ENCODE measurements around the gene ATP11C.
"Not testable (repeated sequence)": the region's sequence is repeated elsewhere in the genome, so short reads cannot be mapped to it uniquely, and the experiment has no call there.

The ATP11C gene

GRCh38 chrX:139702658-139703057 is 230.2 kb downstream of the ATP11C start:
- TF ChIP-seq CTCF (IDR thresholded peaks at IDR 0.05) = no peak
- no peak for TF ChIP-seq ZFX (IDR thresholded peaks at IDR 0.05; ENCODE audit: borderline replicate concordance)
- no peak overlapping the region for H3K27ac ChIP-seq

GRCh38 chrX:139692908-139693307 is 239.9 kb downstream of the ATP11C start:
- TF ChIP-seq CTCF (IDR thresholded peaks at IDR 0.05) (no peak), ZFX (IDR thresholded peaks at IDR 0.05; ENCODE audit: borderline replicate concordance) (no peak)
- no peak overlapping the region for H3K27ac ChIP-seq

- H3K27ac ChIP-seq = no peak overlapping the region
- TF ChIP-seq ZFX (IDR thresholded peaks at IDR 0.05; ENCODE audit: borderline replicate concordance) (no peak), CTCF (IDR thresholded peaks at IDR 0.05) (no peak)
Observed at GRCh38 chrX:139692506-139692849, 240.4 kb downstream of the ATP11C start.

- H3K27ac ChIP-seq = no peak overlapping the region
- TF ChIP-seq ZFX (IDR thresholded peaks at IDR 0.05; ENCODE audit: borderline replicate concordance) = no peak
- no peak for TF ChIP-seq CTCF (IDR thresholded peaks at IDR 0.05)
Observed at GRCh38 chrX:139691843-139692505, 240.9 kb downstream of the ATP11C start.

- TF ChIP-seq CTCF (IDR thresholded peaks at IDR 0.05) (no peak), ZFX (IDR thresholded peaks at IDR 0.05; ENCODE audit: borderline replicate concordance) (no peak)
- no peak overlapping the region for H3K27ac ChIP-seq
Observed at GRCh38 chrX:139691493-139691842, 241.4 kb downstream of the ATP11C start.

- H3K27ac ChIP-seq = not testable (repeated sequence)
Observed at GRCh38 chrX:139685175-139685574, 247.7 kb downstream of the ATP11C start.

GRCh38 chrX:139680356-139680755 is 252.5 kb downstream of the ATP11C start:
- H3K27ac ChIP-seq = no peak overlapping the region

More at GRCh38 chrX:139680356-139680755, 252.5 kb downstream of the ATP11C start:
- TF ChIP-seq CTCF (IDR thresholded peaks at IDR 0.05) (no peak), ZFX (IDR thresholded peaks at IDR 0.05; ENCODE audit: borderline replicate concordance) (no peak)
